ENCODE measurements around the gene STARD5. TPM values are rescaled to one million over a fixed set of nuclear protein-coding genes. Genes with fewer than 3 reads are reported as not detected.
"Not testable (repeated sequence)": the region's sequence is repeated elsewhere in the genome, so short reads cannot be mapped to it uniquely, and the experiment has no call there.

The STARD5 gene
- total and polyA plus RNA-seq, 2 donors (not counting 1 experiment from before 2014, with no cell fraction given): 15.7 to 19.9 TPM

DNA sequence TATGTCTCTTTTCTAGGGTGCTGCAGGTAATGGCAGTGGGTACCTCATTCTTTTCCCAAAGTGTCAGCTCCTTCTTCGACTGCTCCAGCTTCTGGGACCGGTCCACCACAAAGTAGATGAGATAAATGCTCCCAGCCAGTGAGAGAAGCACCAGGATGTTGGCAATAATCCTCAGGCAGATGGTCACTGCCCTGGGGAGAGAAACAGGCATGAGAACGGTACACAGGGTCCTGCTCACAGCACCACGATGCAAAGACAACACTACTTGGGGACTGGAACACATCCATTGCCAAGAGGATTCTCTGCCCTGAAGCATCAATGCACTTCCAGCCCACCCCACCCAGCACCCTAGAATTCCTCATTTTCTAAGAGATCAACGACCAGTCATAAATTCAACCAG, 27.7 kb upstream of the STARD5 start:
- ChIA-PET POLR2A (no interaction called here), CTCF (interaction anchor here (0.8 kb wide), 1 partner anchor 86 kb away, joined by 3 read pairs; no protein-coding TSS in a partner anchor)
- intact Hi-C loops (cut with micrococcal nuclease): no loop called here
- no peaks in the 10 kb centered on the region for H3K9me3 Mint-ChIP-seq (ENCODE audit: insufficient read depth)
- ATAC-seq (ENCODE audit: low read depth) (no peak), DNase-seq (no peak)
- no peak overlapping the region for H3K4me3 Mint-ChIP-seq
- Histone ChIP-seq H2AFZ (ENCODE audit: insufficient read depth, low read depth, low read length, poor library complexity, severe bottlenecking) (no peak overlapping the region), H3K36me3 (replicated peaks in 1 of 2; ENCODE audit: control extremely low read depth in 1 of 2, control insufficient read depth in 1 of 2, extremely low read depth in 1 of 2, insufficient read depth in 2 of 2, low read length in 1 of 2) (no peaks in the 10 kb centered on the region), H3K9ac (ENCODE audit: low read length) (no peak overlapping the region), H3K79me2 (ENCODE audit: control insufficient read depth, insufficient read depth, low read length) (no peaks in the 10 kb centered on the region), H3K27me3 (replicated peaks in 1 of 4; ENCODE audit: control extremely low read depth in 1 of 4, control insufficient read depth in 3 of 4, insufficient read depth in 4 of 4, low read length in 3 of 4) (no peaks in the 10 kb centered on the region), H3K4me3 (ENCODE audit: control extremely low read depth in 1 of 5, extremely low read depth in 1 of 5, insufficient read depth in 1 of 5, low read depth in 2 of 5, low read length in 4 of 5) (no peak overlapping the region), H3K4me1 (ENCODE audit: control insufficient read depth in 2 of 2, insufficient read depth in 2 of 2, low read length in 2 of 2) (no peaks in the 10 kb centered on the region), H3K9me3 (ENCODE audit: control extremely low read depth in 1 of 3, control insufficient read depth in 2 of 3, insufficient read depth in 1 of 3, low read length in 2 of 3) (no peaks in the 10 kb centered on the region), H3K4me2 (replicated peaks; ENCODE audit: low read depth, low read length, poor library complexity, severe bottlenecking) (no peak overlapping the region), H3K27ac (ENCODE audit: low read length in 2 of 2) (no peak overlapping the region), H4K20me1 (ENCODE audit: control insufficient read depth, insufficient read depth, low read length, poor library complexity, severe bottlenecking) (no peaks in the 10 kb centered on the region)
- H3K27me3 Mint-ChIP-seq: peaks cover 6% of the 10 kb centered on the region
- no peak overlapping the region for H3K27ac Mint-ChIP-seq
- no peaks in the 10 kb centered on the region for H3K4me1 Mint-ChIP-seq
- TF ChIP-seq CTCF (IDR thresholded peaks at IDR 0.05): no peak
- no peak for TF ChIP-seq EZH2 (IDR thresholded peaks at IDR 0.05; ENCODE audit: borderline replicate concordance, insufficient read depth, low read depth, low read length, poor library complexity, severe bottlenecking)
- 90% methylated on average over 4 of the region's 5 CpGs for WGBS (ENCODE audit: insufficient coverage)

DNA sequence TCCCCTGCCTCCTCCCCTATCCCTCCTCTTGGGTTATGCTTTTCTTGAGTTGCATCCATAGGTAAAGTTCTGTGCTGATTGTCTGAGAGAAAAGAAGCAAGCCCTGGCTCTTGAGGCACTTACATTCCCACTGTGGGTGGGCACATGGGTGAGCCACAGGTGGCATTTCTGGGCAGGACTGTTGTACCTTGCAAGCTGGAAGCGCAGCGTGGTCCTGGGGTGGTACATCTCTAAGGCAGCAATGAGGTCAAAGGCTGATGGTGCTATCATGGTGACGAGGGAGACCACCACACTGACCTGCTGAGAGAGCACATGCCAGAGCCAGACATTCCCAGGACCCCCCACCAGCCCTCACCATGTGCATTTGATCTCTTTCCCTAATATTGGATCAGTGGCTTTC, 25.3 kb upstream of the STARD5 start:
- H3K4me2 ChIP-seq (replicated peaks; ENCODE audit: low read depth, low read length, poor library complexity, severe bottlenecking): no peak overlapping the region
- intact Hi-C loops (cut with micrococcal nuclease): no loop called here
- no peak for DNase-seq
- ChIA-PET CTCF (interaction anchor here (0.7 kb wide), 1 partner anchor 42 kb away, joined by 3 read pairs; no protein-coding TSS in a partner anchor), POLR2A (interaction anchor here (0.6 kb wide), 1 partner anchor 42 kb away, joined by 7 read pairs; no protein-coding TSS in a partner anchor)
- H3K79me2 ChIP-seq (ENCODE audit: control insufficient read depth, insufficient read depth, low read length): no peaks in the 10 kb centered on the region
- Mint-ChIP-seq H3K4me3 (no peak overlapping the region), H3K4me1 (no peaks in the 10 kb centered on the region), H3K9me3 (ENCODE audit: insufficient read depth) (no peaks in the 10 kb centered on the region), H3K27me3 (peaks cover 10% of the 10 kb centered on the region), H3K27ac (no peak overlapping the region)
- no peak overlapping the region for H3K9ac ChIP-seq (ENCODE audit: low read length)
- WGBS (ENCODE audit: insufficient coverage): 96% methylated on average over 3 of the region's 3 CpGs
- no peak overlapping the region for H3K4me3 ChIP-seq (ENCODE audit: control extremely low read depth in 1 of 5, extremely low read depth in 1 of 5, insufficient read depth in 1 of 5, low read depth in 2 of 5, low read length in 4 of 5)
- H4K20me1 ChIP-seq (ENCODE audit: control insufficient read depth, insufficient read depth, low read length, poor library complexity, severe bottlenecking): no peaks in the 10 kb centered on the region
- H3K27me3 ChIP-seq (replicated peaks in 1 of 4; ENCODE audit: control extremely low read depth in 1 of 4, control insufficient read depth in 3 of 4, insufficient read depth in 4 of 4, low read length in 3 of 4): no peaks in the 10 kb centered on the region
- H3K27ac ChIP-seq (ENCODE audit: low read length in 2 of 2): no peak overlapping the region
- no peaks in the 10 kb centered on the region for H3K36me3 ChIP-seq (replicated peaks in 1 of 2; ENCODE audit: control extremely low read depth in 1 of 2, control insufficient read depth in 1 of 2, extremely low read depth in 1 of 2, insufficient read depth in 2 of 2, low read length in 1 of 2)
- TF ChIP-seq CTCF (IDR thresholded peaks at IDR 0.05): no peak
- TF ChIP-seq EZH2 (IDR thresholded peaks at IDR 0.05; ENCODE audit: borderline replicate concordance, insufficient read depth, low read depth, low read length, poor library complexity, severe bottlenecking): no peak
- no peaks in the 10 kb centered on the region for H3K9me3 ChIP-seq (ENCODE audit: control extremely low read depth in 1 of 3, control insufficient read depth in 2 of 3, insufficient read depth in 1 of 3, low read length in 2 of 3)
- no peak overlapping the region for H2AFZ ChIP-seq (ENCODE audit: insufficient read depth, low read depth, low read length, poor library complexity, severe bottlenecking)
- H3K4me1 ChIP-seq (ENCODE audit: control insufficient read depth in 2 of 2, insufficient read depth in 2 of 2, low read length in 2 of 2): no peaks in the 10 kb centered on the region
- no peak for ATAC-seq (ENCODE audit: low read depth)

GRCh38 chr15:81348691-81349090, 24.8 kb upstream of the STARD5 start:
- H3K9me3 ChIP-seq (ENCODE audit: control extremely low read depth in 1 of 3, control insufficient read depth in 2 of 3, insufficient read depth in 1 of 3, low read length in 2 of 3); H3K4me3 Mint-ChIP-seq; POLR2A ChIA-PET; H3K79me2 ChIP-seq (ENCODE audit: control insufficient read depth, insufficient read depth, low read length); H3K9me3 Mint-ChIP-seq (ENCODE audit: insufficient read depth); H3K4me1 ChIP-seq (ENCODE audit: control insufficient read depth in 2 of 2, insufficient read depth in 2 of 2, low read length in 2 of 2); H3K4me2 ChIP-seq (replicated peaks; ENCODE audit: low read depth, low read length, poor library complexity, severe bottlenecking); H3K9ac ChIP-seq (ENCODE audit: low read length); ATAC-seq (ENCODE audit: low read depth); H3K27me3 ChIP-seq (replicated peaks in 1 of 4; ENCODE audit: control extremely low read depth in 1 of 4, control insufficient read depth in 3 of 4, insufficient read depth in 4 of 4, low read length in 3 of 4); CTCF ChIA-PET; H2AFZ ChIP-seq (ENCODE audit: insufficient read depth, low read depth, low read length, poor library complexity, severe bottlenecking); H3K27ac ChIP-seq (ENCODE audit: low read length in 2 of 2); H3K36me3 ChIP-seq (replicated peaks in 1 of 2; ENCODE audit: control extremely low read depth in 1 of 2, control insufficient read depth in 1 of 2, extremely low read depth in 1 of 2, insufficient read depth in 2 of 2, low read length in 1 of 2); H4K20me1 ChIP-seq (ENCODE audit: control insufficient read depth, insufficient read depth, low read length, poor library complexity, severe bottlenecking); DNase-seq; intact Hi-C loops (cut with micrococcal nuclease); H3K4me3 ChIP-seq (ENCODE audit: control extremely low read depth in 1 of 5, extremely low read depth in 1 of 5, insufficient read depth in 1 of 5, low read depth in 2 of 5, low read length in 4 of 5); H3K27me3 Mint-ChIP-seq; H3K4me1 Mint-ChIP-seq; H3K27ac Mint-ChIP-seq: not testable (repeated sequence)
- WGBS (ENCODE audit: insufficient coverage): 92% methylated on average over 8 of the region's 11 CpGs

Measured in B cell (primary cell).